ENCODE data around the gene MAD1L1.

GRCh38 chr7:2109251-2109872 lies 123.4 kb downstream of the MAD1L1 start:
- TF ChIP-seq CTCF (IDR thresholded peaks at IDR 0.05; ENCODE audit: insufficient read depth, low read length, poor library complexity, severe bottlenecking) (no peak), EZH2phosphoT487 (conservative IDR thresholded peaks at IDR 0.05; ENCODE audit: low read length) (no peak)
